ENCODE results near the gene PLEKHA7. TPM values are rescaled to one million over a fixed set of nuclear protein-coding genes. Genes with fewer than 3 reads are reported as not detected.
A peak's percentile ranks its signal among the peaks of the same experiment; 100 is the strongest.

The PLEKHA7 gene
- total and polyA plus RNA-seq, 2 of the 13 experiments (the other 11 are each of a cell fraction or from before 2014, with no cell fraction given) = 17.5 to 18.7 TPM

GRCh38 chr11:17013548-17014320 lies 480 bp downstream of the PLEKHA7 start:
- in situ Hi-C loops (cut with HindIII; ENCODE audit: extremely low pct_ligation_motif_present, low pct_unique_long_range_greater_than_20kb) (no loop called here), intact Hi-C loops (cut with micrococcal nuclease; ENCODE audit: unreplicated experiment) (loop anchor here (1.0 to 10.0 kb wide), 4 partner anchors 32 to 181 kb away; no protein-coding TSS in a partner anchor)
- Histone ChIP-seq H3K27ac (ENCODE audit: extremely low read length, insufficient read depth, low read length) (peak overlapping the region; percentile 84), H2AFZ (ENCODE audit: low read length) (no peak overlapping the region), H3K4me2 (ENCODE audit: low read depth, low read length) (peak overlapping the region; percentile 90), H3K4me3 (replicated peaks in 1 of 3; ENCODE audit: insufficient read depth in 1 of 3, low read depth in 2 of 3, low read length in 3 of 3) (peak overlapping the region; percentile 65 to 91 (median 86)), H3K9me3 (ENCODE audit: low read length) (no peaks in the 10 kb centered on the region), H3K4me1 (ENCODE audit: insufficient read depth, low read length) (peaks cover 47% of the 10 kb centered on the region), H4K20me1 (ENCODE audit: insufficient read depth, low read length) (peaks cover 11% of the 10 kb centered on the region), H3K9ac (ENCODE audit: insufficient read depth, low read depth, low read length) (peak overlapping the region; percentile 77), H3K79me2 (ENCODE audit: insufficient read depth, low read length) (peaks cover 32% of the 10 kb centered on the region), H3K27me3 (ENCODE audit: control insufficient read depth in 1 of 2, insufficient read depth in 2 of 2, low read length in 2 of 2) (no peaks in the 10 kb centered on the region), H3K36me3 (replicated peaks in 1 of 2; ENCODE audit: control insufficient read depth in 1 of 2, insufficient read depth in 2 of 2, low read length in 2 of 2) (peaks cover 0 to 4% of the 10 kb centered on the region in 2 experiments; a peak in 2 of 5 replicates)
- ATAC-seq (peak; percentile 69), DNase-seq (ENCODE audit: low spot score) (peak; percentile 19), FAIRE-seq (no peak)
- 2% methylated on average over 11 of the region's 85 CpGs for WGBS (ENCODE audit: low lambda C conversion rate)
- ChIA-PET POLR2A (interaction anchor here (0.9 to 4.3 kb wide), 11 partner anchors 10 to 68 kb away, joined by 3 to 35 read pairs (median 7); partner anchors contain the start of gene RPS13), CTCF (ENCODE audit: low intra/inter-chr PET ratio, low total read pairs) (interaction anchor here (1.7 kb wide), 1 partner anchor 68 kb away, joined by 7 read pairs; no protein-coding TSS in a partner anchor)
- no TSS peak for BruUV-seq (replicated peaks)
- TF ChIP-seq ZHX2 (IDR thresholded peaks at IDR 0.05; ENCODE audit: low read depth) (no peak), ZHX2 (CRISPR knock-in tag; IDR thresholded peaks at IDR 0.05; ENCODE audit: borderline replicate concordance) (no peak; the same call in 1 of the 2 replicates), GPN1 (CRISPR knock-in tag; IDR thresholded peaks at IDR 0.05; ENCODE audit: borderline replicate concordance) (no peak), SOX5 (CRISPR knock-in tag; IDR thresholded peaks at IDR 0.05; ENCODE audit: borderline replicate concordance) (no peak), PAWR (CRISPR knock-in tag; IDR thresholded peaks at IDR 0.05; ENCODE audit: borderline replicate concordance) (no peak), ZNF430 (CRISPR knock-in tag; IDR thresholded peaks at IDR 0.05) (no peak), ZNF431 (CRISPR knock-in tag; IDR thresholded peaks at IDR 0.05; ENCODE audit: borderline replicate concordance, low read depth) (no peak; the same call in 1 of the 2 replicates), ZNF580 (CRISPR knock-in tag; IDR thresholded peaks at IDR 0.05; ENCODE audit: borderline replicate concordance, low read depth) (no peak), ZFP41 (CRISPR knock-in tag; IDR thresholded peaks at IDR 0.05; ENCODE audit: borderline replicate concordance) (no peak), USF2 (IDR thresholded peaks at IDR 0.05; ENCODE audit: low read depth, low read length) (no peak), USF2 (CRISPR knock-in tag; IDR thresholded peaks at IDR 0.05; ENCODE audit: borderline replicate concordance) (no peak), PPARG (CRISPR knock-in tag; conservative IDR thresholded peaks at IDR 0.05) (no peak), KMT2A (CRISPR knock-in tag; IDR thresholded peaks at IDR 0.05) (no peak)
